GM21717 (cell line): ENCODE results near the gene HIP1R.
A peak's percentile ranks its signal among the peaks of the same experiment; 100 is the strongest.
"Not testable (repeated sequence)": the region's sequence is repeated elsewhere in the genome, so short reads cannot be mapped to it uniquely, and the experiment has no call there.

Experiments
- ATAC-seq: cut with Tn5 transposase; IDR thresholded peaks from one replicate; pipeline ENCODE4 v1.9.1; 2021; ENCODE audit warnings: mild to moderate bottlenecking, moderate library complexity; ENCODE audit not compliant: unreplicated experiment

The HIP1R gene, protein sequence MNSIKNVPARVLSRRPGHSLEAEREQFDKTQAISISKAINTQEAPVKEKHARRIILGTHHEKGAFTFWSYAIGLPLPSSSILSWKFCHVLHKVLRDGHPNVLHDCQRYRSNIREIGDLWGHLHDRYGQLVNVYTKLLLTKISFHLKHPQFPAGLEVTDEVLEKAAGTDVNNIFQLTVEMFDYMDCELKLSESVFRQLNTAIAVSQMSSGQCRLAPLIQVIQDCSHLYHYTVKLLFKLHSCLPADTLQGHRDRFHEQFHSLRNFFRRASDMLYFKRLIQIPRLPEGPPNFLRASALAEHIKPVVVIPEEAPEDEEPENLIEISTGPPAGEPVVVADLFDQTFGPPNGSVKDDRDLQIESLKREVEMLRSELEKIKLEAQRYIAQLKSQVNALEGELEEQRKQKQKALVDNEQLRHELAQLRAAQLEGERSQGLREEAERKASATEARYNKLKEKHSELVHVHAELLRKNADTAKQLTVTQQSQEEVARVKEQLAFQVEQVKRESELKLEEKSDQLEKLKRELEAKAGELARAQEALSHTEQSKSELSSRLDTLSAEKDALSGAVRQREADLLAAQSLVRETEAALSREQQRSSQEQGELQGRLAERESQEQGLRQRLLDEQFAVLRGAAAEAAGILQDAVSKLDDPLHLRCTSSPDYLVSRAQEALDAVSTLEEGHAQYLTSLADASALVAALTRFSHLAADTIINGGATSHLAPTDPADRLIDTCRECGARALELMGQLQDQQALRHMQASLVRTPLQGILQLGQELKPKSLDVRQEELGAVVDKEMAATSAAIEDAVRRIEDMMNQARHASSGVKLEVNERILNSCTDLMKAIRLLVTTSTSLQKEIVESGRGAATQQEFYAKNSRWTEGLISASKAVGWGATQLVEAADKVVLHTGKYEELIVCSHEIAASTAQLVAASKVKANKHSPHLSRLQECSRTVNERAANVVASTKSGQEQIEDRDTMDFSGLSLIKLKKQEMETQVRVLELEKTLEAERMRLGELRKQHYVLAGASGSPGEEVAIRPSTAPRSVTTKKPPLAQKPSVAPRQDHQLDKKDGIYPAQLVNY

DNA sequence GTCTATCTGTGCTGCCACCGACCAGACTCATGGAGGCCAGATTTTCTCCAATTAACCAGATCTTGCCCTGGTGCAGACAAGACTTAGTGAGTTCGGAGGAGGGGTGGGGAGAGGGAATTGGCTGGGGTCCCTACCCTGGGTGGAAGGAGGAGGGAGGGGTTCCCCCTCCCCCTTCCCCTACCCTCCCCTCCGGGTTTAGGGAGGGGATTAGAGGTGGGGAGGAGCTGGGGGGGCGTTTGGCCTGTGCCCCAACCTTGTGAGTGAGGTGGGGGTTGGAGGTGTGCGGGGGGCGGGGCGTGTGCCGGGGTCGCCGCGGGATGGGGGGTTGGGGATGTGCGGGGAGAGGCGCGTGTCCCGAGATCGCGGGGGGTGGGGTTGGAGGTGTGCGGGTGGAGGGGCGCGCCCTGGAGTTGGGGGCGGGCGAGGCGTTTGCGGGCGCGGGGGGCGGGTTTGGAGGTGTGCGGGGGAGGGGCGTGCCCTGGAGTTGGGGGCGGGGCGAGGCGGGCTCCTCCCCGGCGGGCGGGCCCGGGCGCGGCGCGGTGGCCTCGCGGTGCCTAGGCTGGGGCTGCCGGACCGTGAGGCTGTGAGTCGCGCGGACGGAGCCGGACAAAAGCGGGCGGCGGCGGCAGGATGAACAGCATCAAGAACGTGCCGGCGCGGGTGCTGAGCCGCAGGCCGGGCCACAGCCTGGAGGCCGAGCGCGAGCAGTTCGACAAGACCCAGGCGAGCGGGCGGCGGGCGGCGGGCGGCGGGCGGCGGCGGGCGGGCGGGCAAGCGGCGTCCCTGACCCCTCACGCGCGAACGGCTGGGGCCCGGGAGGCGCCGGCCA is at the start of gene HIP1R:
Gene HIP1R (plus strand): TSS at position 537 of the 829 bp plus-strand sequence. CDS start 94 bp downstream, at position 631.
- ATAC-seq: peak; percentile 27

DNA sequence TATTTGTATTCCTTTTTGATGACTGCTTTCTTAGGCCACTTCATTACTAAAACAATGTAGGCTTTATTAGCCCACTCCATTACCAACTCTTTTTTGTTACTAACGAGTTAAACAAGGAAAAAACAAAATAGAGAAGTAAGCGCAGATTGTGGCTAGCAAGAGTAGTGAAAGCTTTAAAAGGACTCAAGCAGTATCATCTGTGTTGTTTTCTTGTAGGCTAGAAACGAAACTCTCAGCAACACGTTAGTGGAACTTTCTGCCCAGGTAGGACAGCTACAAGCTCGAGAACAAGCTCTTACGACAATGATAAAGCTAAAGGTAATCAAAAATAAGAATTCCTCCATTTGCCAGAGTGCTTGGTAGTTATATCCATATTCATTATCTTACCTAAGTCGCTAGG is 49.8 kb upstream of the HIP1R start:
- ATAC-seq: no peak

DNA sequence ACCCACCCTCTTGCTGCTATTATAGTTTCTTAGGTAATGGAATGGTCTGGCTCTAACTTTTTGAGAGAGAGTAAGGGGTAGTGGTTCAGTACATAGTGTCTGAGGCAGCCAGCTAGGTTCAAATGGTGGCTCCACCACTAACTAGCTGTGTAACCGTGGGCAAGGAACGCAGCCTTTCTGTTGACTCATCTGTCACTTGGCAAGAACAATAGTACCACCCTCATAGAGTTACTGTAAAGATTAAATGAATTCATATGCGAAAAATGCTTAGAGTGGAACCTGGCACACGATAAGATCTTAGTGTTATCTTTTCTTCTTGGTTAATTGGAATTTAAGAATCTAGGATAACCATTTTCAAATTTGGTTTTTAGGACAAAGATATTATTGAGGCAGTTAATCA is 46.9 kb upstream of the HIP1R start:
- ATAC-seq: no peak

DNA sequence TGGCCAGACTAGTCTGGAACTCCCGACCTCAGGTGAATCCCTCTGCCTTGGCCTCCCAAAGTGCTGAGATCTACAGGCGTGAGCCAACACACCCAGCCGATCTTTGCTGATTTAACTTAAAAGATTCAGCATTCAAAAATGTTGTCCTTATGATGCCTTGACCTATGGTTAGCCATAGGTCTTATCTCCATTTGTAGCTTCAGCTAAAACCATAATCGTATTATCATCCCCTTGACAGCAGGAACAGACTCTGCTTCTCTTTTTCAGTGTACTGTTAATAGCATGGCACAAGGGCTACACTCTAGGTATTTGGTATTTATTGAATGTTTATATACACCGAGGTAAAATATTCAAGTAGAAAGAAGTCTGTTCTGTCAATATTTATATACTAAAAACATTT is 45.6 kb upstream of the HIP1R start:
- ATAC-seq: no peak

DNA sequence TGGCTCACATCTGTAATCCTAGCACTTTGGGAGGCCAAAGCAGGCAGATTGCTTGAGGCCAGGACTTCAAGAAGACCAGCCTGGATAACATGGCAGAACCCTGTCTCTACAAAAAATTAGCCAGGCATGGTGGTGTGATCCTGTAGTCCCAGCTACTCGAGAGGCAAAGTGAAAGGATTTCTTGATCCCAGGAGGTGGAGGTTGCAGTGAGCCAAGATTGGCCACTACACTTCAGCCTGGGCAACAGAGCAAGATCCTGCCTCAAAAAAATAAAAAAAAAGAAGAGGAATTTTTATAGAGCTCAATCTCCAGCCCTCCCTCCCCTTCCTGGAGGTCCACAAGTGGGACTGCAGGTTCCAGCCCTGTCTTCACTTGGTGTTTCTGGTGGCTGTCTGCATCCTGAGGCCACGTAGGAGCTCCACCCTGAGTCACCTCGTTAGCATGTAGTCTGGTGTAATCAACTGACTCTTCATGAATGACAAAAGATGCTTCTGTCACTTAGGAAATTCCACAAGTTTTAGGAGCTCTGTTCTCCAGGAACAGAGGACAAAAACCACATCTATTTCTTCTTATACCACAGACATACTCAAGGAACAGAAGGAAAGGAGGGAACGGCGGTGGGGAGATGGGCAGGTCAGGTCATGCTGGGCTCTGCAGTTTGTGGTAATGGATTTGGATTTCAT is 44.7 kb upstream of the HIP1R start:
- ATAC-seq: no peak

DNA sequence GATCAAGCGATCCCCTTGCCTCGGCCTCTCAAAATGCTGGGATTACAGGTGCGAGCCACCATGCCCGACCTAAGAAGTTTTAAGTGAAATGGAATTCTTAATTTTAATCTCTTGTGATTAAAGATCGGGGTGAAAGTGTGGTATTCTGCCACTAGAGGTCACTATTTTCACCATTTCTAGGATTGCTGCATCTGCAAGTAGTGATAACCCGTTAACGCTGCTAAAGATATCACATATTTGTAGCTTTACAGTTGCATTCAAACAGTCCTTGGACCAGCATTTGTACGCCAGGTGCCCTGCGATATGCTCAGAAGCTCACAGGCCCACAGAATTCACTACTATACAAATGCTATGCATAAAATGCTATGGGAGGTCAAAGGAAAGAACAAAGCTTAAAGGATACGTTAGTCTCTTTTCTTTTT is 41.6 kb upstream of the HIP1R start:
- ATAC-seq: no peak

DNA sequence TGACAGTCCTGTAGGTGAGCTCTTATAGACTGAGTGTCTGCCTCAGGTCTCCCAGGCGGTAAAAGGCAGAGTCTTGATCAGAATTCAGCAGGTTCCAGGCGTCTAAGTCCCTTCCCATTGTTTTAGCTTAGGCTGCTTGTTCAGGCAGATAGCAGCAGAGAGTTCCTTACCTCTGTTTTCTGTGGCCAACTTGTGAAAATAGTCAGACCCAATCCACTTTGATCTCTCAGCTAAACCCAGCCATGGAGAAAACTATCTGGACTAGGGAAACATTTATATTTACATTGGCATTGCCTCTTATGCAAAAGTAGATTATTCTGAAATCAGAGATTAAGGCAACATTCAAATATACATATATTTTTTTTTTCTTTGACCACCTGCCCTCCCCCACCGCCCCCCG is 39.5 kb upstream of the HIP1R start:
- ATAC-seq: no peak

DNA sequence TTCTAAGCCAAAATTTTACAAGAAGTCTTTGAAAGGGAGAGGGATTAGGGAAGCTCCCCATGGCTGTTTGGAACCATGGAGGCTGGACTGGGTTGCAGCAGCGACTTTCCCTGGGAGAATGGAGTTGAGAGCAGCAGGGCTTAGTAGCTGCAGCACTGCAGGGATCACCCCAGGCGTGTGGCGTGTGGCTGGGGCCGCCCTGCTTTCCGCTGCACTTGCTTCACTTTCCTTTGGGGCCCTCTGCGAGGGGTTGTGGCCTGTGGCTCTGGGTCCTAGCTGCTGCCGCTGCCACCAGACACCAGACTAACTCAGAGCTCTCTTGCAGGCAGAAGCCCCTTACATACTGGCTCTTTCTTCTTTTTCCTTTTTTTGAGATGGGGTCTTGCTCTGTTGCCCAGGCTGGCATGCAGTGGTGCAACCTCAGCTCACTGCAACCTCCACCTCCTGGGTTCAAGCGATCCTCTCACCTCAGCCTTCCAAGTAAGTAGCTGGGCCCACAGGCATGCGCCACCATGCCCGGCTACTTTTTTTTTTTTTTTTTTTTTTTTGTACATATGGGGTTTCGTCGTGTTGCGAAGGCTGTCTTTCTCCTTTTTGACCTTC is 35.5 kb upstream of the HIP1R start:
- ATAC-seq: no peak

DNA sequence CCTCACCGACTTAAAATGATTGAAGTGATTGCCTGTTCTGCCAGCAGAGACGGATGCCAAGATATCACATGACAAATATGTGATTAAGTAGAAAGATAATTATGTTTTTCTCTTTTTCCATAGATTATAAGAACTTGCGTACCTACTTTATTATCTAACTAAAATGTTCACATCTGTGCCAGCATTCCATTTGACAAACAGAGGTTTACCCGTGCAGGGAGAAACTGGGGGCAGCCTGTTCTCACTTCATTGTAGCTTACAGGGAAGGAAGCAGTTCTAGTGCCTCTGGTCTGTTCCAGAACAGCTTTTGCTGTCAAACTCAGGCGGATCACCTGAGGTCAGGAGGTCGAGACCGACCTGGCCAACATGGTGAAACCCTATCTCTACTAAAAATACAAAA is 31.3 kb upstream of the HIP1R start:
- no peak for ATAC-seq

DNA sequence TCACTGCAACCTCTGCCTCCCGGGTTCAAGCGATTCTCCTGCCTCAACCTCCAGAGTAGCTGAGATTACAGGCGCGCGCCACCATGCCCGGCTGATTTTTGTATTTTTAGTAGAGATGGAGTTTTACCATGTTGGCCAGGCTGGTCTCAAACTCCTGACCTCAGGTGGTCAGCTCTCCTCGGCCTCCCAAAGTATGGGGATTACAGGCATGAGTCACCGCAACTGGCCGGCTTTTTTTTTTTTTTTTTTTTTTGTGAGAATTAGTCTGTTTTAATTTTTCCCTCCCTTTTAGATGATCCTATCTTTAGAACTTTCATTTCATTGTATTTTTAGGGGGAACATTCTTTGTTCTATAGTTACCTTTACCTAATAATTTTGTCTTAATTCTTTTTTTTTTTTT is 30.3 kb upstream of the HIP1R start:
- ATAC-seq: not testable (repeated sequence)

DNA sequence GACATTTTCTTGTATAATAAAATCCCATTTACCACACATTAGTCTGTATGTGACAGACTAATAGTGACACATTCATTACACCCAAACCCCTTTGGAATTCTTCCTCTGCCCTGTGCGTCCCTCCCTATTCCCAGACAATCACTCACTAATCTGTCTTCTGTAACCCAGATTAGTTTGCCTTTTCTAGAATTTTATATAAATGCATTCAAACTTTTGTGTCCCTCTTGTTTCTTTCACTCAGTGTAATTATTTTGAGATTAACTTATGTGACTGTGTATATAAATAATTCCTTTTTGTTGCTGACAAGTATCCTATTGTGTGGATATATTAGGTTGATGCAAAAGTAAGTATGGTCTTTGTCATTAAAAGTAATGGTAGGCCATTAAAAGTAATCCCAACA is 27.6 kb upstream of the HIP1R start:
- ATAC-seq: no peak

DNA sequence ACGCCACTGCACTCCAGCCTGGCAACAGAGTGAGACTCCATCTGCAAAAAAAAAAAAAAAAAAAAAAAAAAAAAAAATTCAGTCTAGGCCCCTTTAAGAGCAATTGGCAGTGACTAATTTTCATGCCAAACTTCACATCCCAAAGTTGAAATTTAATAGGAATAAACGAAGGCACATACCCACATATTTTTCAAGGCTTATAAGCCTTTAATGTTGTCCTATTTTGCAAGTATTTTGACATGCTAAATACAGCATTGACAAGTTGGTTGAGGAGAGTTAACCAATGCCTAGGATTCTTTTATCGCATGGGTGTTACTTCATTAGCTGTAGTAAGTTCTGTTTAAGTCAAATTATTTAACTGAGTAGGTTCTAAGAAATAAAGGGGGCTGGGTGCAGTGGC is 23.5 kb upstream of the HIP1R start:
- ATAC-seq: no peak

DNA sequence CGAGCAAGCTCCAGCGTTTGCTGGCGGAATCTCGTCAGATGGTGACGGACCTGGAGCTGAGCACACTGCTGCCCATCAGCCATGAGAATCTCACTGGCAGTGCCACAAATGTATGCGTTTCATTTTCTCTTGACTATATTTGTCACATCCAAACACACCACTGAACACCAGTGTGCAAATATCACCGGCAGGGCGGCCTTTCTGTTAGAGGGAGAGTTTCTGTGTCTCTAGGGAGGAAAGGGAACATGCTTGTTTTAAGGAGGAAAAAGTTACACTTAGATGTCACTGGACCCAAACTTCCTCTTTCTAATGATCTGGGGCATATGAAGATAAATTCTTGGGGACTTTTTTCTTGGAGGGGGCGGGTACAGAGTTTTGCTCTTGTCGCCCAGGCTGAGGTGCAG is 21.9 kb upstream of the HIP1R start:
- no peak for ATAC-seq

DNA sequence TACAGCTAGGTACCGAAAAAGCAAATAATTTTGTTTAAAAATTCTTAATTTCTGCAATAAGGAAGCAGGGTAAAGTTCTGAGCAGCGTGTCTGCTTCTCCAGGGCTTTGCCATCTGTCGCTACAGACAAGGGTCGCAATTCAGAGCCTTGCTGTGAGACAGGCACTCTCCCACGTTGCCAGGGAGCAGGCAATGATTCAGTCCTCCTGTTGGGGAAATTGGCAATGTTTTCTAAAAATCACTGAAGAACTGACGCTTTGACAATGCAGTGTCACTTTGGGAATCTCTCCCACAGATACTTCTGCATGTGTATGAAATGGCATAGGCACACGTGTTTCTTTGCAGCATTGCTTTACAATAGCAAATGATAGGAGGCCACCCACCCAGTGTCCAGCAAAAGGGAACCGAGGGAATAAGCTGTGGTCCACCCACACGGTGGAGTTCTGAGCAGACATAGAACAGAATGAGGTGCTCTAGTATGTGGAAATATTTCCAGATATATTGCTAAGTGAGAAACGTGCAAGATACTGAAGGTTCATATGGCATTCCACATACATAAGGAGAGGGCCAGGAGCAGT is 16.0 kb upstream of the HIP1R start:
- ATAC-seq: no peak

DNA sequence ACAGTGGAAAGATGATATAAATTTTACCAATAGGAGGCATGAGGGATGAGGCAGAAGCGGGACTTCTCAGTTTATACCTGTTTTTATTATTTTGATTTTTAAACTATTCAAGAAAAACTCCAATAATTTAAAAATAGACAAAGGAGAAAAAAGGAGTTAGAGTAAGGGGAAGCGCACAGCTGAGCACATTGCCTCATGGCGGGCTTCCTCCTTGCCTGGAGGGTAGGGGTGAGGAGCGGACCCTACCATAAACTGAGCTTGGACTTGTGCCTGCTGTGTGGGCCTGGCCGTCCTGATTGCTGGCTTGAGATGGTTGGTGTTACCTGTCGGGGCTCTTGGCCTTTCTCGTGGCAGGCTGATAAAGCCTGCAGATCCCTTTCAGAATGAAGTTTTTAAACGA is 15.1 kb upstream of the HIP1R start:
- ATAC-seq: no peak

DNA sequence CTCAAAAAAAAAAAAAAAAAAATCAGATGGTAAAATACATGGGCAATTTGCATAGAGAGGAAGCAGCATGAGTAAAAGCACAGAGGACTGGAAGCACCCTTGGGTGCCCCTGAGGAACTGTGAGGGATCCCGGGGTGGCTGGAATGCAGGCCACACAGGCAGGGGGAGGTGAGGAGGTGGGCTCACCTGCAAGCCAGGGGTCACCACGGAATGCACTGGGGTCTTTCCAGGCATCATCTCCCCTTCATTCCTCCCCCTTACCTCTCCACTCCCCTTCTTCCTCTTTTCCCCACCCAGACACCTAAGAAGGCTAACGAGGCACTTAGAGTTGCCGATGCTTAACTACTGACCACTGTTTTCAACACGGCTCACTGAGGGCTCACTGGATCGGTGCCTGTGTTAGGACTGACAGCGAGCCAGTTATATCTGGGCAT is 14.4 kb upstream of the HIP1R start:
- ATAC-seq: no peak

DNA sequence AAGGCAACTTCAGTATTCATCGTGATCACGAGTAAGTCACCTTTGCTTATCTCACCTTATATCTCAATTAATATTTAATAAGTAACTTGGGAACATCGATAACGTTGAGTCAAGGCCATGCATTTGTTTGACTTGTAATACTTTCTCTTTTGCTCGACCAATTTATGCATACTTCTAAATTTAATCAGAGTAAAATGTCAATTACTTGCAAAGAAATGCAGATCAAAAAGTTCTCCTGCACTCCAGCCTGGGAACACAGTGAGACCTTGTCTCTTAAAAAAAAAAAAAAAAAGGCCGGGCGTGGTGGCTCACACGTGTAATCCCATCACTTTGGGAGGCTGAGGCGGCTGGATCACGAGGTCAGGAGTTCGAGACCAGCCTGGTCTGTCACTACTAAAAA is 11.8 kb upstream of the HIP1R start:
- ATAC-seq: no peak

DNA sequence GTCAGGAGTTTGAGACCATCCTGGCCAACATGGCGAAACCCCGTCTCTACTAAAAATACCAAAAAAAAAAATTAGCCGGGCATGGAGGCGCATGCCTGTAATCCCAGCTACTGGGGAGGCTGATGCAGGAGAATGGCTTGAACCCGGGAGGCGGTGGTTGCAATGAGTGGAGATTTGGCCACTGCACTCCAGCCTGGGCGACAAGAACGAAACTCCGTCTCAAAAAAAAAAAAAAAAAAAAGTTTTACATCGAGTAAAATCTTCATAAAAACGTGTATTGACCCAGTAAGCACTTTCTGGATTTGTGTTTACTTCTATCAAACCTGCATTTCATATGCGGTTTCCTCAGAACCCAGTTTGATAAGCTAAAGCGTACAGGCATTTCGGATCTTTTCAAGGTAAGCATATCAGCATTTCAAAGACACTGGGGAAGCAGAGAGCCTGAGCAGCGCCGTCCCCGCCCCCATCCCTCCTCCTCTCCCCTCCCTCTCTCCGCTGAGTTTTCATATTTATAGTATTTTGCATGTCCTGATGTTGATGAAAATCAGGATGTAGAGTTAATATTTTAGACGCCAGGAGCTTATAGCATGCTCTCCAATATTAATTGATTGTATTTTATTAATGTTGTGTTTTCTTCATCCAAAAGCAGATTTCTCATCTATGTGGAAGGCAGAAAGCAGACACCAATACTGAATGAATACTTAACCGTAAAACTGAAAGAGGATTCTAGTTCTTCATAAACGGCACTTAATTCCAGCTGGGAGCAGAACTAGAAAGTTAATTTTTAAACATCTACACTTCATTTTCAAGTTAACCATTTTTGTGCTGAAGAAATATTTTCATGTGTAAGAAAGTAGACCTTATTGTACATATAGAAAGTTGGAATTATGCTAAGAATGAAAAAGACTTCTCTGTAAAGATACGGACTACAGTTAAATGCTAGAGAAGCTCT is 9.2 kb upstream of the HIP1R start:
- ATAC-seq: no peak
